Measurements from ENCODE around the gene MTAP. TPM values are rescaled to one million over a fixed set of nuclear protein-coding genes. Genes with fewer than 3 reads are reported as not detected.

MTAP gene
- total RNA-seq, 1 experiment from 2014 or later = 102 TPM

DNA sequence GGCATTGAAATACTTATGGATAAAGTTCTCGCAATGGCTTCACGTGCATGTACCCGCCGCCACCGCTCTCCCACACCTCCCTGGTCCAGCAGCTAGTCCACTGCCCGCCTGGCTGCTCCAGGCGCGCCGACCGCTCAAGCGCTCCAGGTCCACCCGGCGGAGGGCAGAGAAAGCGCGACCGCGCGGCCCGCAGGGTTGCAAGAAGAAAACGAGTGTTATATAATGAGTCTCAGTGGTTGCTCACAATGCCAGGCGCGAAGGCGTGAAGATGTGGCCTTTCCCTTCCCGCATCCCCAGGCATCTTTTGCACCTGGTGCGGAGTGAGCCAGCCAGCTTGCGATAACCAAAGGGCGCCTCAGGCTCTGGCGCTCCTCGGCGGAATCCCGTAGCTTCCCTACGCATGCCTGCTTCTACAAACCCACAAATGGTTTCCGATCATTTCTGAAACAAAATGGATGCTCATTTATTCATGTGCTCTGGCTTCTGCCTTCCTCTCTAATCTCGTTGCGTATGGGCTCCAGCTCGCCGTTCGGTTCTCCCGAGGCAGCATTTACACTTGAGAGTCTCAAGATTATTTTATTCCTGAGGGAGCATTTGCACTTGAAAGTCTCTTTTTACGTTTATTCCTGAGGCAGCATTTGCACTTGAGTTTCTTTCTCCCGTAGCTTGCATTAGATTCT is 166.0 kb downstream of the MTAP start:
- Histone ChIP-seq H2AFZ (ENCODE audit: low read length) (no peak overlapping the region), H3K23me2 (ENCODE audit: insufficient read length, low read depth, low read length, poor library complexity, severe bottlenecking) (peaks cover 4% of the 10 kb centered on the region), H3K23ac (ENCODE audit: insufficient read length, low read depth, low read length) (no peak overlapping the region), H3K79me1 (ENCODE audit: insufficient read depth, low read depth, low read length, poor library complexity, severe bottlenecking) (no peaks in the 10 kb centered on the region), H2AK5ac (ENCODE audit: insufficient read length, low read length) (no peak overlapping the region), H3K4ac (ENCODE audit: low read depth, low read length) (no peak overlapping the region), H2BK12ac (ENCODE audit: insufficient read length, low read depth, low read length) (no peak overlapping the region), H3K9ac (ENCODE audit: extremely low read depth, insufficient read length, low read length) (no peak overlapping the region), H3K4me2 (ENCODE audit: insufficient read depth, insufficient read length, low read length) (peak overlapping the region; percentile 21), H2BK120ac (ENCODE audit: low read depth, low read length, poor library complexity, severe bottlenecking) (no peak overlapping the region), H3K27ac (ENCODE audit: insufficient read length, low read depth, low read length) (no peak overlapping the region), H2BK15ac (ENCODE audit: low read depth, low read length) (no peak overlapping the region), H4K91ac (ENCODE audit: insufficient read length, low read depth, low read length) (no peak overlapping the region), H4K20me1 (ENCODE audit: control insufficient read depth, insufficient read depth, insufficient read length) (no peaks in the 10 kb centered on the region), H2BK5ac (ENCODE audit: insufficient read length, low read length) (no peak overlapping the region), H3K4me1 (ENCODE audit: insufficient read depth, low read length) (no peaks in the 10 kb centered on the region; the same call in 1 of the 2 replicates), H3K9me3 (ENCODE audit: control insufficient read depth, low read depth, low read length) (no peaks in the 10 kb centered on the region), H3K79me2 (ENCODE audit: insufficient read depth, low read length) (no peaks in the 10 kb centered on the region), H3K18ac (ENCODE audit: insufficient read length, low read depth, low read length) (no peak overlapping the region), H3K56ac (ENCODE audit: insufficient read length, low read depth, low read length) (no peak overlapping the region), H3K27me3 (ENCODE audit: insufficient read depth, low read length) (peaks cover 87% of the 10 kb centered on the region), H3T11ph (ENCODE audit: low read length) (no peak overlapping the region), H4K5ac (ENCODE audit: insufficient read length, low read depth, low read length) (no peak overlapping the region), H3K14ac (ENCODE audit: insufficient read depth, low read length) (no peak overlapping the region), H4K8ac (replicated peaks; ENCODE audit: insufficient read length, low read depth, low read length) (no peak overlapping the region), H2BK20ac (ENCODE audit: low read depth, low read length, poor library complexity, severe bottlenecking) (no peak overlapping the region)
- no CpG with 5 or more reads among the region's 41 CpGs for WGBS (ENCODE audit: extremely low coverage, insufficient read length, low lambda C conversion rate)
- Mint-ChIP-seq H3K4me3 (peak overlapping the region in 1 of 2 experiments; percentile 22; a peak in 2 of 5 replicates), H3K4me1 (peaks cover 35 to 51% of the 10 kb centered on the region in 2 experiments), H3K27ac (peak overlapping the region in 1 of 3 experiments; percentile 94; a peak in 1 of 7 replicates), H3K36me3 (ENCODE audit: insufficient read depth in 1 of 3, low read depth in 3 of 3) (peaks cover 0 to 3% (median 0%) of the 10 kb centered on the region in 3 experiments; a peak in 2 of 7 replicates), H3K9me3 (peaks cover 7 to 14% of the 10 kb centered on the region in 2 experiments), H3K27me3 (ENCODE audit: low read depth) (peaks cover 99% of the 10 kb centered on the region)
- peak; percentile 57 for DNase-seq
- TF ChIP-seq, protein P1, sequence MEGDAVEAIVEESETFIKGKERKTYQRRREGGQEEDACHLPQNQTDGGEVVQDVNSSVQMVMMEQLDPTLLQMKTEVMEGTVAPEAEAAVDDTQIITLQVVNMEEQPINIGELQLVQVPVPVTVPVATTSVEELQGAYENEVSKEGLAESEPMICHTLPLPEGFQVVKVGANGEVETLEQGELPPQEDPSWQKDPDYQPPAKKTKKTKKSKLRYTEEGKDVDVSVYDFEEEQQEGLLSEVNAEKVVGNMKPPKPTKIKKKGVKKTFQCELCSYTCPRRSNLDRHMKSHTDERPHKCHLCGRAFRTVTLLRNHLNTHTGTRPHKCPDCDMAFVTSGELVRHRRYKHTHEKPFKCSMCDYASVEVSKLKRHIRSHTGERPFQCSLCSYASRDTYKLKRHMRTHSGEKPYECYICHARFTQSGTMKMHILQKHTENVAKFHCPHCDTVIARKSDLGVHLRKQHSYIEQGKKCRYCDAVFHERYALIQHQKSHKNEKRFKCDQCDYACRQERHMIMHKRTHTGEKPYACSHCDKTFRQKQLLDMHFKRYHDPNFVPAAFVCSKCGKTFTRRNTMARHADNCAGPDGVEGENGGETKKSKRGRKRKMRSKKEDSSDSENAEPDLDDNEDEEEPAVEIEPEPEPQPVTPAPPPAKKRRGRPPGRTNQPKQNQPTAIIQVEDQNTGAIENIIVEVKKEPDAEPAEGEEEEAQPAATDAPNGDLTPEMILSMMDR (conservative IDR thresholded peaks at IDR 0.05) = no peak

All from H9 (cell line).